Putamen (tissue), 1 donor: Measurements from ENCODE around the gene MORN2.
A peak's percentile ranks its signal among the peaks of the same experiment; 100 is the strongest.

Source experiments
- DNase-seq: peaks from one replicate; pipeline ENCODE4 v3.0.0-alpha.2; 2016; ENCODE audit warnings: low spot score

The MORN2 gene

GRCh38 chr2:38889575-38889974, 13.8 kb downstream of the MORN2 start, which contains the start of gene ARHGEF33:
ARHGEF33 (plus strand) TSS chr2:38889875; CDS start chr2:38919448, 29,573 bp downstream.
- no peak for DNase-seq

DNA sequence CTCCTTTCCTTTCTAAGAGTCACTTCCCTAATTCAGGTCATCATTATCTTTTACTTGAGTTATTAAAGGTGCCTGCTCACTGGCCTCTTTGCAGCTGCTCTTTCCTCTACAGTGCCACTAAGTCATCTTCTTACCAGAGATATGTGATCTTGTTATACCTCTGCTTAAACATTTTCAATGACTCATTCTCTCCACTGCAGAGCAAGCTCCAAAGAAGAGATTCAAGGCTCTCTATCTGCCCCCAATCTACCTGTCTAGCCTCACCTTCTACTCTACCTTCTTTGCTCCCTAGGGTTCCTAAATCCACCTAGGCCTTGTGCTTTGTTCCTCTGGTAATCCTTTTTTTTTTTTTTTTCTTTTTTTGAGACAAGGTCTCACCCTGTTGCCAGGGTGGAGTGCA, 17.0 kb downstream of the MORN2 start:
- no peak for DNase-seq

GRCh38 chr2:38898256-38898655, 22.5 kb downstream of the MORN2 start:
- DNase-seq, result no peak

DNA sequence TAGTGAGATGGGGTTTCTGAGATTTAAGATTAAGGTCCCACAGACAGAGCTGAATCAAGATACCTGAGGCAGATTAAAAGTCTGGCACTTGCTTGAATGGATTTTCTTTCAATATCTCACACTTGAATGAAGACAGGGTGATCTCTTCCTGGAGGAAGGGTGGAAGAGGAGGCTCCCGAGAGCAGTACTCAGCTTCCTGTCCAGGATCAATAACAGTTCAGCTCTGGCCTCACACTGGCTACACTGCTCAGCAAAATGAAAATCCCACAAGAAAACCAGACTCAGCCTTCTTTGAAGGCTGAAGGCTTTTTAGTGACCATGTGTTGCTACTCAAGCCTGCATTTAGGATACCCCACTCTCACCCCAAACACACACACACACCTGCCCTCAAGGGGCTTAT, 24.9 kb downstream of the MORN2 start:
- no peak for DNase-seq

DNA sequence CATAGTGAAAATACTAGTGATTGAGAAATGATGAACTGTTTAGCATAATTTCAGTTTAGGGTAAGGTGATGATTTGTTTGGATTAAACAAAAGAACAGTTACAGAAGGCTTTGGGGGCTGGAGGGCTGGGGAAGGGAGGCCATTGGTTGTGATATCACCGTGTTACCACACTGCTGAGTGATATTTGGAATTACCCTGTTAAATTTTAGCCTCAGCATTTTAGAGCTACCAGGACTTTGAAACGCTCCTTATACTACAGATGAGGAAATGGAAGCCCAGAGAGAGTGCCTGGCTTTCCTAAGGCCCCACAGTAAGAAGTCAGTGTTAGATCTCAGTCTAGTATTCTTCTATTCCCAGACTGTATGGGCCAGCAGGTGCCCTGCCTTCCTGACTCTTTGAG, 29.5 kb downstream of the MORN2 start:
- DNase-seq, result no peak

- no peak for DNase-seq
These were observed 31.5 kb downstream of the MORN2 start for GRCh38 chr2:38907242-38907641.

- DNase-seq, result no peak
These were observed 32.2 kb downstream of the MORN2 start for GRCh38 chr2:38907743-38908562.

GRCh38 chr2:38909872-38910271, 34.1 kb downstream of the MORN2 start:
- DNase-seq, result no peak

DNA sequence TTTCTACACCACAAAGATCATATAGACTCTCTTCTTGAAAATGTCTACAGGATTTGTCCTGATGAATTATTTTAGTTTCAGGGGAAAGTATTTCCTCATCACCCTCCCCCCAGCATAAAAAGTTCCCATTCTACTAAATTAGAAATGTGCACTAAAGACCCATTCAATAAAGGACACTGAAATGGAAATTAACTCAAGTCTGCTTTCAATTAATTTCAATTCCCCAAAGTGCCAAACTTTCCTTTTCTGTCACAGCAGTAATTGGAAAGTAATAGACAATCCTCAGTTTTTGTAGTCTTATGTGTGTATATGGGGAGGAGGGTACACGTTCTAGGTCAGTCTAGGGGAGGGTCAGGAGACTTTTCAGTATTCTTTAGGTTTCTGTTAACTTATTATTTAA, 35.4 kb downstream of the MORN2 start:
- DNase-seq, result no peak

GRCh38 chr2:38912619-38913018, 36.8 kb downstream of the MORN2 start:
- no peak for DNase-seq

GRCh38 chr2:38922389-38922788, 46.6 kb downstream of the MORN2 start:
- no peak for DNase-seq

DNA sequence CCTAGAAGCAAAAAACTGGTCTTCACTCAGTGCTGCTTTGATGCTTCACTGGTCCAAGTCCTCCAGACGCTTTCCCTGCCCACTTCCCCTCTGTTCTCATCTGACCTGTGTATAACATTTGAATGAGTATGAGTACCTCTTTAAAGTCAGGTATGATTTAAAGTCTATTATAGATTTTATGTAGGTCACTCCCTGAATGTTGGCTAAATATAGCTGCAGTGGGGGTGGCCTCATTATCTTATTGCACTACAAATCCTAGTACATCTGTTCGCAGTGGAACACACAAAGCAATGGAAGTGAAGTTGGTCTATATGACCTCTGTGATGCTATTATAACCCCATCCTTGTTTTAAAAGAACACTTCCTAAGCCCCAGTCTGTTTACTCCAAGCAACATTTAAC, 47.1 kb downstream of the MORN2 start:
- DNase-seq, result peak; percentile 67

DNA sequence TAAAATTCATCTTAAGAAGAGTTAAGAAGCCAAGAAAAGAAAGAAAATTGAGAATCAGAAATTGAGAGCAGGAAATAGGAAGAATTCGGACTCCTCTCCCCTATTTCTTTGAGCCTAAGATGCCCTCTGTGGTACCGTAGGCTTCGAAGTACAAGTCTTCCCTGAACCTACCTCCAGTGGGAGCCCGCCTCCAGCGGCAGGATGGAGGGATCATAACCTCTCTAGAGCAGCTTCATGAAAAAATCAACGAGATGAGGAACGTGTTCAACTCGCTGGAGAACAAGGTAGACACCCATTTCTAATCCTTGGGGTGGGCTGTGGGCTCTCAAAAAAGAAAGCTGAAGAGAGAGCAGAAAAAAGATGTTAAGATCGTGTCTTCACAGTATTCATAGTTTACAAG, 50.2 kb downstream of the MORN2 start:
- DNase-seq, result no peak

DNA sequence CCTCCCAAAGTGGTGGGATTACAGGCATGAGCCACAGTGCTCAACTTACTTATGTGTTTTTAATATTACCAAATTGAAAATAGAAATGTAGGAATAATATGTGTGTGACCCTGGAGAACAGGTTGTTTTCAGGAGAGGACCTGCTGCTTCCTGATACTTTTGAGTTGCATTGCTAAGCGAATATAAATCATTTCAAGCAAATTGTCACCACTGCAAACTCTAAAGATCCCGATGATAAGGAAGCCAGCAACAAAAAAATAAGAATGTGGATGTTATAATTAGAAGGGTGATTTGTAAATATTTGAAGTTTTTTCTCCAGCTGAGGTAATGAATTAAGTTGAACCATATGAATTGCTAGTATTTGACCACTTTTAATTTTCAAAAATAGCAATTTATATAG, 54.8 kb downstream of the MORN2 start:
- no peak for DNase-seq
